Prostate gland (tissue), 2 donors: ENCODE data around the gene SDC3. TPM values are rescaled to one million over a fixed set of nuclear protein-coding genes. Genes with fewer than 3 reads are reported as not detected.

Experiments
- DNase-seq: peaks from one replicate; pipeline ENCODE4 v3.0.0-alpha.2; 2019; ENCODE audit warnings: low spot score
- H3K27ac ChIP-seq, 2 donors: fragments of 200-600 bp; sonication (generic); 2 replicates each; pipeline ENCODE4 v1.5.1; 2017 to 2019
- H3K27me3 ChIP-seq: fragments of 200-600 bp; sonication (generic); replicated peaks from 2 replicates; pipeline ENCODE4 v1.5.1; 2019; ENCODE audit not compliant: insufficient read depth
- H3K36me3 ChIP-seq, 2 donors: fragments of 200-600 bp; sonication (generic); 1 replicate in 1 of 2; 2 replicates in 1 of 2; pipeline versions ENCODE4 v1.5.1 to v1.8.1; 2017 to 2019
- H3K4me1 ChIP-seq: fragments of 200-600 bp; sonication (generic); replicated peaks from 2 replicates; pipeline ENCODE4 v1.5.1; 2019
- H3K4me3 ChIP-seq, 2 donors: fragments of 200-600 bp; sonication (generic); 2 replicates each; pipeline ENCODE4 v1.5.1; 2017 to 2019
- H3K9me3 ChIP-seq: fragments of 200-600 bp; sonication (generic); 2 replicates; pipeline ENCODE4 v1.5.1; 2017
- CTCF ChIP-seq, 4 experiments: fragments of 200-600 bp in 2 of 4; fragments of 450-650 bp in 2 of 4; sonication (generic) in 2 of 4; IDR thresholded peaks; 1 replicate in 3 of 4; 2 replicates in 1 of 4; pipeline ENCODE4 v1.5.1; 2016 to 2019; ENCODE audit warnings: antibody characterized with exemption in 4 of 4, mild to moderate bottlenecking in 2 of 4, moderate library complexity in 2 of 4
- POLR2A ChIP-seq: fragments of 450-650 bp; IDR thresholded peaks from one replicate; pipeline ENCODE4 v1.6.1; 2016; ENCODE audit warnings: antibody characterized with exemption, mild to moderate bottlenecking
- POLR2AphosphoS5 ChIP-seq: sonication (generic); formaldehyde crosslinking; IDR thresholded peaks from one replicate; pipeline ENCODE4 v1.6.1; 2017; ENCODE audit warnings: antibody characterized with exemption
- WGBS: methylation state at CpG from one replicate; pipeline ENCODE4 v1.1.5; 2018; 5-methylcytosine and 5-hydroxymethylcytosine counted together
- intact Hi-C: fragments of 100-400 bp; cut with DNase I; formaldehyde crosslinking; loops from one replicate; pipeline ENCODE4 v1.14.2; 2022
- total RNA-seq, 2 donors: library from RNA; depleted of rRNA; stranded (reverse); fragments of >200 nt; gene quantifications; one replicate each; pipeline ENCODE4 v1.1.0, GENCODE V29; 2016

The SDC3 gene
- total RNA-seq, 2 donors from 2014 or later, result 25.5 to 39.6 TPM

GRCh38 chr1:30879940-30880677 is 28.4 kb downstream of the SDC3 start:
- no peaks in the 10 kb centered on the region for H3K27me3 ChIP-seq
- intact Hi-C loops, result no loop called here

GRCh38 chr1:30879126-30879786 is 29.3 kb downstream of the SDC3 start:
- intact Hi-C loops, result no loop called here
- Histone ChIP-seq H3K36me3 (no peaks in the 10 kb centered on the region), H3K4me3 (no peak overlapping the region), H3K27ac (no peak overlapping the region), H3K9me3 (no peaks in the 10 kb centered on the region), H3K4me1 (peaks cover 3% of the 10 kb centered on the region), H3K27me3 (no peaks in the 10 kb centered on the region)
- TF ChIP-seq CTCF (IDR thresholded peaks at IDR 0.05), result no peak
- TF ChIP-seq POLR2AphosphoS5, result no peak
- TF ChIP-seq POLR2A, result no peak
- WGBS, result 13% methylated on average over 4 of the region's 4 CpGs
- no peak for DNase-seq

More at GRCh38 chr1:30879940-30880677, 28.4 kb downstream of the SDC3 start:
- no peak for TF ChIP-seq CTCF (IDR thresholded peaks at IDR 0.05)
- TF ChIP-seq POLR2AphosphoS5, result no peak
- TF ChIP-seq POLR2A, result no peak
- peaks cover 3% of the 10 kb centered on the region for H3K4me1 ChIP-seq
- no peak for DNase-seq
- no peaks in the 10 kb centered on the region for H3K9me3 ChIP-seq
- no peak overlapping the region for H3K4me3 ChIP-seq
- 71% methylated on average over 17 of the region's 17 CpGs for WGBS
- H3K27ac ChIP-seq, result no peak overlapping the region
- H3K36me3 ChIP-seq, result no peaks in the 10 kb centered on the region

GRCh38 chr1:30878559-30878958 is 30.0 kb downstream of the SDC3 start:
- no peak overlapping the region for H3K27ac ChIP-seq
- no peak for DNase-seq
- 85% methylated on average over 13 of the region's 13 CpGs for WGBS
- H3K27me3 ChIP-seq, result no peaks in the 10 kb centered on the region
- TF ChIP-seq CTCF (IDR thresholded peaks at IDR 0.05) (no peak), POLR2A (no peak), POLR2AphosphoS5 (no peak)
- H3K4me1 ChIP-seq, result peaks cover 3% of the 10 kb centered on the region
- no peak overlapping the region for H3K4me3 ChIP-seq
- no peaks in the 10 kb centered on the region for H3K36me3 ChIP-seq
- intact Hi-C loops, result no loop called here
- no peaks in the 10 kb centered on the region for H3K9me3 ChIP-seq

- H3K27ac ChIP-seq, result peak overlapping the region in 1 of 2 donors; percentile 67
- DNase-seq, result no peak
- no peak overlapping the region for H3K4me3 ChIP-seq
- intact Hi-C loops, result no loop called here
- peaks cover 3% of the 10 kb centered on the region for H3K4me1 ChIP-seq
- WGBS, result 67% methylated on average over 9 of the region's 9 CpGs
- H3K9me3 ChIP-seq, result no peaks in the 10 kb centered on the region
- no peaks in the 10 kb centered on the region for H3K27me3 ChIP-seq
- H3K36me3 ChIP-seq, result no peaks in the 10 kb centered on the region
- TF ChIP-seq CTCF (IDR thresholded peaks at IDR 0.05), result no peak
These were observed 30.5 kb downstream of the SDC3 start for GRCh38 chr1:30878016-30878415.
